BJ (cell line): ENCODE data around the gene SLC16A7. TPM values are rescaled to one million over a fixed set of nuclear protein-coding genes. Genes with fewer than 3 reads are reported as not detected.

Experiments
- CTCF ChIA-PET: fragments of 350-600 bp; formaldehyde crosslinking; extraction: SDS; loops from one replicate; lab custom pipeline; 2021; ENCODE audit warnings: antibody characterized with exemption, inconsistent platforms; lab: Yijun Ruan, JAX
- POLR2A ChIA-PET: fragments of 300-600 bp; sonication (Branson Sonifier 250); formaldehyde crosslinking; extraction: SDS; loops from one replicate; lab custom pipeline; 2021; ENCODE audit warnings: antibody characterized with exemption; lab: Charles Lee
- DNase-seq: peaks from one replicate; pipeline ENCODE4 v3.0.0-alpha.2; 2011; ENCODE audit warnings: low read depth
- H3K27me3 ChIP-seq: 2 replicates; pipeline ENCODE4 v1.6.0; 2011; ENCODE audit warnings: low read length; ENCODE audit not compliant: control insufficient read depth, insufficient read depth
- H3K36me3 ChIP-seq: 2 replicates; pipeline ENCODE4 v1.5.1; 2011; ENCODE audit warnings: low read length; ENCODE audit not compliant: control insufficient read depth, insufficient read depth
- H3K4me3 ChIP-seq: 2 replicates; pipeline ENCODE4 v1.5.1; 2011; ENCODE audit warnings: low read depth, mild to moderate bottlenecking, control low read depth, low read length
- CTCF ChIP-seq: IDR thresholded peaks from 2 replicates; pipeline ENCODE4 v1.5.1; 2011; ENCODE audit warnings: low read depth, mild to moderate bottlenecking, control low read depth, inconsistent platforms, low read length, moderate library complexity; ENCODE audit not compliant: insufficient read depth
- polyA plus RNA-seq: library from polyadenylated mRNA; depleted of rRNA; stranded (reverse); fragments of >200 nt; gene quantifications from 2 replicates; pipeline ENCODE4 v1.2.3, GENCODE V29; 2011

The SLC16A7 gene
- polyA plus RNA-seq, 1 experiment: 23.0 TPM

- TF ChIP-seq CTCF: no peak
- H3K36me3 ChIP-seq: no peaks in the 10 kb centered on the region
- no peaks in the 10 kb centered on the region for H3K27me3 ChIP-seq
- no peak for DNase-seq
- no peak overlapping the region for H3K4me3 ChIP-seq
- ChIA-PET CTCF (interaction anchor here (2.8 kb wide), 1 partner anchor 11 kb away, joined by 6 read pairs; no protein-coding TSS in a partner anchor), POLR2A (interaction anchor here (0.8 kb wide), 1 partner anchor 112 kb away, joined by 4 read pairs; no protein-coding TSS in a partner anchor)
These were observed 114.3 kb downstream of the SLC16A7 start for GRCh38 chr12:59710004-59710628.

- CTCF ChIA-PET: interaction anchor here (2.8 kb wide), 1 partner anchor 12 kb away, joined by 6 read pairs; no protein-coding TSS in a partner anchor
- POLR2A ChIA-PET: no interaction called here
- TF ChIP-seq CTCF: no peak
- H3K36me3 ChIP-seq: no peaks in the 10 kb centered on the region
- no peak for DNase-seq
- H3K27me3 ChIP-seq: no peaks in the 10 kb centered on the region
- H3K4me3 ChIP-seq: no peak overlapping the region
These were observed 115.1 kb downstream of the SLC16A7 start for GRCh38 chr12:59710964-59711363.

DNA sequence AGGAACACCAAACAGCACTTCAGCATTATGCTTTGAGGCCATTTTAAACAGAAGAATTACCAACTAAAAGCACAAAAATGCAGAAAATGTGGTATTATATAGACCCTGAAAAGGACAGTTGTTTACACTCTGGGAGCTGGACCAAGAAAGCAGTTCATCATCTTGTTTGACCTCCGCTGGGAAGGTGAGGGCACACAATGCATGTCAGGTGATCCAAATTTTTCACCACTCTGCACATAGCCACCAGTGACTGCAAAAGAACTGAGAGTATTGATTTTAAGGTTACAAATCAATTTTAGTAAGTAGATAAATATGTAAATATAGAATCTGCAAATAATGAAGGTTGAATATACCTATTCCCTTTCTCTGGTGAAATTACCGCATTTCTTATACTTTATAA is 119.6 kb downstream of the SLC16A7 start:
- DNase-seq: no peak
- ChIA-PET CTCF (interaction anchor here (0.6 to 1.3 kb wide), 2 partner anchors 16 to 290 kb away, joined by 3 to 4 read pairs; no protein-coding TSS in a partner anchor), POLR2A (no interaction called here)
- TF ChIP-seq CTCF: no peak
- no peaks in the 10 kb centered on the region for H3K36me3 ChIP-seq
- no peaks in the 10 kb centered on the region for H3K27me3 ChIP-seq
- no peak overlapping the region for H3K4me3 ChIP-seq

DNA sequence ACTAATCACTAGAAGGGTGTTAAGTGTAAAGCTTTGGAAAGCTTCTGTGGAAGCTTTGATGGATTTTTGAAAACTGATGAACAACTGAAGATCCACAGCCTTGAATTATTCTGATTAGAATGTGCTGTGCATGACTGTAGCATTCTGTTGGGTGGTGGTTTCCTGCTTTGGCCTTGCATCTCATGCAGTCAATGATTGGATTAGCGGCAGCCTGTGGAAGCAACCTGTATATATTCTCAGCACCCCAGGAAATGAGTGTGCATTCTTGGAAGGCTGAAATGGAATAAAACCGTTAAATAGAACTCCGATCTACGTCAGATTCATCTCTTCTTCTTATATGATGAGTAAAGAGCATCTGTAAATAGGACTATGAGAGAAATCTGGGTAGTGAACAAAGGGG is 120.2 kb downstream of the SLC16A7 start:
- Histone ChIP-seq H3K36me3 (no peaks in the 10 kb centered on the region), H3K27me3 (no peaks in the 10 kb centered on the region), H3K4me3 (no peak overlapping the region)
- no peak for DNase-seq
- no peak for TF ChIP-seq CTCF
- ChIA-PET POLR2A (no interaction called here), CTCF (interaction anchor here (1.3 kb wide), 1 partner anchor 15 kb away, joined by 4 read pairs; no protein-coding TSS in a partner anchor)

- Histone ChIP-seq H3K27me3 (no peaks in the 10 kb centered on the region), H3K4me3 (no peak overlapping the region), H3K36me3 (no peaks in the 10 kb centered on the region)
- no peak for DNase-seq
- ChIA-PET CTCF (interaction anchor here (1.3 kb wide), 1 partner anchor 12 kb away, joined by 3 read pairs; no protein-coding TSS in a partner anchor), POLR2A (no interaction called here)
- no peak for TF ChIP-seq CTCF
These were observed 121.6 kb downstream of the SLC16A7 start for GRCh38 chr12:59717436-59717835.
